GM19238 (cell line): ENCODE data around the gene CCDC69.
"Not testable (repeated sequence)": the region's sequence is repeated elsewhere in the genome, so short reads cannot be mapped to it uniquely, and the experiment has no call there.

Experiments
- DNase-seq: peaks from one replicate; pipeline ENCODE4 v3.0.0; 2011; ENCODE audit warnings: low spot score; ENCODE audit not compliant: insufficient read length

The CCDC69 gene

GRCh38 chr5:151196556-151197290 is 27.2 kb downstream of the CCDC69 start:
- DNase-seq: no peak

GRCh38 chr5:151195622-151196021 is 28.3 kb downstream of the CCDC69 start:
- DNase-seq: no peak

GRCh38 chr5:151192626-151193025 is 31.3 kb downstream of the CCDC69 start:
- DNase-seq: no peak

GRCh38 chr5:151191661-151192060 is 32.2 kb downstream of the CCDC69 start:
- no peak for DNase-seq

DNA sequence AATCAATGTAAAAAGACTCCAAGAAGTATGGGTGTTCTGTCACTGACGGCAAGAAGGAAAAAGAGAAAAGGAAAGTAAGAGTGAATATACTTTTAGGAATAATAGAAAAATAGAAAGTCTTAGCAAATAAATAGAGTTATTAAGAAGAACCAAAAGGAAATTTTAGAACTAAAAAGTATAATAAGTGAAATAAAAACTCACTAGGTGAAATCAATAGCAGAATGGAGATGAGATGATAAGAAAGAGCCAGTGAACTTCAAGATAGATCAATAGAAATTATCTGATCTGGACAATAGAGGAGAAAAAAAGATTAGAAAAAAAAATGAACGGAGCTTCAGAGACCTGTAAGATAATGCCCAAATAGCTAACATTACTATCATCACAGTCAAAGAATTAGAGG is 34.7 kb downstream of the CCDC69 start:
- DNase-seq: no peak

- DNase-seq: no peak
Observed at GRCh38 chr5:151186538-151186937, 37.4 kb downstream of the CCDC69 start.

DNA sequence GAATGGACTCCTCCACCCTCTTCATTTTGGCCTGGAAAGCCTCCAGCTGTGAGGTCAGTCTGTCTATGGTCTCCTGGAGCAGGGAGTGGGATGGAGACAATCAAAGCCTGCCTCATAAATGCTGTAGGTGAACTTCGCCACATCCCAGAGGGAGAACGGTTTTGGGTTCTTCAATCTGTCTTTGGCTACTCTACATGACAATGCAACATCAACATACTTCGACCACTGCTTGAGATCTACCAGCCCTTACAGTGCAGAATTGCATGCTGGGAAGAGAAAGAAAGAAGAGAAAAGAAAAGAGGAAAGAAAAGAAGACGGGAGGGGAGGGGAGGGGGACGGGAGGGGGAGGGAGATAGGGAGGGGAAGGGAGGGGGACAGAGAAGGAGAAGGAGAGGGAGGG is 37.8 kb downstream of the CCDC69 start:
- DNase-seq: no peak

- DNase-seq: no peak
Observed at GRCh38 chr5:151184316-151185042, 39.4 kb downstream of the CCDC69 start.

DNA sequence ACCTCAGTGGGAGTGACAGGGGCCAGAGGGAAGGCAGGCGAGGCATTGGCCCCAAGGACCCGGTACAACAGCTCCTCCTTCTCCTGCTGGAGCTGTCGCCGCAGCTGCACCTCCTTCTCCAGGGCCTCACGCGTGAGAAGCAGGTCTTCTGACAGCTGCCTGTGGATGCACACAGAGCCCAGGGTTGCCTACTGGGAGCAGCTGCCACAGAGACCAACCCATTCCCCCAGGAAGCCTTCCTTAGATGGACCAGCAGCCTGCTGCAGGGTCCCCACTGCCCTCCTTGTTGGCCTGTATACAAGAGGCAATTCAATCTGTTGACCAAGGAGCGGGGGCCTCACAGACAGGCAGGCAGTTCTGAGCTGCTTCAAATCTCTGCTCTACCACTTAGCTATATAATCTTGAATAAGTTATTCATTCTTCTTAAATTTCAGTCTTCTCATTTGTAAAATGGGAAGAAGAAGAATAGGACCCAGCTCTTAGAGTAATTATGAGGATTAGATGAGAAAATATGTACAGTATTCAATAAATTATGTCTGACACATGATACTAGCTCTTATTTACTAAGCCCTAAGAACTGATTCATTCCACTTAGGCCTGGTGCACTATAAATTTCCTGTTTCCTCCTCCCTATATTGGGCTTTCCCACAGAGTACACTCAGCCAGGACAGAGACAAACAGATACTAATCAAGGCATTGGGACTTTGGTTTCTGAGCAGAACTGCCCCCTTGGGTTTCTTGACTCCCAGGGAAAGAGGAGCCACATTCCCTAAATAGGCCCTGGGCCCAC is 40.2 kb downstream of the CCDC69 start:
- DNase-seq: no peak

DNA sequence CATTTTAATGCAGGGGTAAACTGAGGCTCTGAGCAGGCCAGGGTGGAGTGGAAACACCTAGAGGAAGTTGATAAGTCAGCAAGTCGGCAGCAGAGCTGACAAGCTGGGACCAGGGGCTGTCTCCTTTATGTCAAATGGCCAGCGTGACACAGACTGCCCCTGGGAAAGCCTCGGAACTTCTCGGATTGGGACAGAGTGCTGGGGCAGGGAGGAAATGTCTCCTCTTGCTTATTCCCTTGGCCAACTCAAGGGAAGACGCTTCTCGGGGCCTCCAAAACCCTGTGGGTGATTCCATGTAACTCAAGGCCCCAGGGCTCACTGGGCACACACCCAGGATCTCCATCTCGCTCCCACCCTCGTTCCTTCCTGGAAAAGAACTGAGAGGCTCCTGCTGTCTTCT is 40.9 kb downstream of the CCDC69 start:
- no peak for DNase-seq

DNA sequence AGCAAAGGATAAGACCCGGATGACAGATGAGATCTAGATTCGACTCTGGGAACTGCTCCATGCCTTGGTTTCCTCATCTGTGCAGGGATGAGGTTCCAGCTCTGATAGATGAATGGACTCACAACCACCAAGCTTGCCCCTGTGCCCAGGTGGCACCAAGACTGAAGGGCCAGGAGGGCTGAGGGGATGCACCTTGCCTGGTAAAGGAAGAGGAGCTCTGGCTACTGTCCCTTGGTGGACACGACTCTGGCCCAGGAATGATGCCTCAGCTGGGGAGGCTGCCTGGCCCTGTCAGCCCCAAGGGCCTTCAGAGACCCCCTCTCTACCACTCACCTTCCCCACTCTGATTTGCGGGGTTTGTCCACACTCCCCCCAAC is 41.4 kb downstream of the CCDC69 start:
- no peak for DNase-seq

DNA sequence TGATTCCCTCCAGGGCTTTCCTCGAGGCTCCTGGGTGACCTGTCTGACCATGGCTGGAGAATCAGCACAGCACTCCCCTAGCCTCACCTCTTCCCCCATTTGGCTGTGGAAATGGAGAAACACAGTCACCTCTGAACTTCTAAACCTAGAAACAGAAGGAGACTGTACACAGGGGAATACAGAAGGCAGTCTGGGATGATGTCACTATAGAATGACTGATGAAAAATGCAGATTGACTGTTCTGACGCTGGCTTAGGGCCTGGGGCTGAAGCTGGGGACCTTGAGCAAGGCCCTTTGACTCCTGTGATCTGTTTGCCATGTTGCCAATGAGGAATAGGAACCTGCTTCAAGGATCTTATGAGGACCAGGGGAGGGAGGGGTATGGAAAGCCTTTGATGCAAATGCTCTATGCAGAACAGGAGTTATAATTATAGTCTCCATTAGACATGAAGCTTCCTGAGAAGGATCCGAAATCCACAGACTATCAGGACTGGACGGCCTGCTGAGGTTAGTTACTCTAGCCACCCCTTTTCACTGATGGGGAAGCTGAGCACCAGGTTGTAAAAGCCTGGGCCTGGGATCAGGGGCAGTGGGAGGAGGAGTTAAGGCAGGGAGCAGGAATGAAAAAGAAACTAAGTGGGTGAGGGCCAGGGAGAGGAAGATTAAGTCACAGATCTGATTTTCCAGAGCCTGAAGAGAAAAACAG is 41.9 kb downstream of the CCDC69 start:
- no peak for DNase-seq

DNA sequence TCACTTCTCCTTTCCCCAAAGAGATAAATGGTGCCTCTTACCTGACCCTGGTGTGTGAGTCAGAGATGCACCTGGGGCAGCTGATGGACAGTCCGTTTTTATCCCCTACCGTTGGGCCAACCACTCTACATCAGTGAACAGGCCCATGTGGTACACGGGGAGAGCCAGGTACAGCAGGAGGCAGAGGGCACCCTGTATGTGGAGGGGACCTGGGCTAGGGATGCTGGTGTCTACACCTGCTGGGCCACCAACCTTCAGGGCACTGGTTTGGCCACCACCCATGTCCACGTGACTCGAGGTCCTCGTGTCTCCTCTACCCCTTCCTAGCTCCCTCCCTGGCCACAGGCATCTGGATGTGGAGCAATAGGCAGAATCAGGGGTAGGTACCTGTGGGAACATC is 43.6 kb downstream of the CCDC69 start:
- DNase-seq: no peak

DNA sequence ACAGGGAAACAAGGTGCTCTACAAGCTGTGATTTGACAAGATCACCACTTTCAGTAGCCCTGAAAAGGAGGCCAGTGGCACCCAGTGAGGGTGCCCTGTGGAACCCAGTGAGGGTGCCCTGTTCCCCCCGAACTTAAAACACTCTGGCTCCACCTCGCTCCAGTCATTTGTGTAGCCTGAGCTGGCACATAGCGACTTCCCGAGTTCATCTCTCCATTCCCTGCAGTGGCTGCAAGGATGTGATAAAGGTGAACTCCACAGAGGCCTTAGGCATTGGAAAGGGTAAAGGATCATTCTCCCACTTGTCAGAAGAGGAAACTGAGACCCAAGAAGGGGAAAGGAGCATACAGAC is 44.4 kb downstream of the CCDC69 start:
- no peak for DNase-seq

DNA sequence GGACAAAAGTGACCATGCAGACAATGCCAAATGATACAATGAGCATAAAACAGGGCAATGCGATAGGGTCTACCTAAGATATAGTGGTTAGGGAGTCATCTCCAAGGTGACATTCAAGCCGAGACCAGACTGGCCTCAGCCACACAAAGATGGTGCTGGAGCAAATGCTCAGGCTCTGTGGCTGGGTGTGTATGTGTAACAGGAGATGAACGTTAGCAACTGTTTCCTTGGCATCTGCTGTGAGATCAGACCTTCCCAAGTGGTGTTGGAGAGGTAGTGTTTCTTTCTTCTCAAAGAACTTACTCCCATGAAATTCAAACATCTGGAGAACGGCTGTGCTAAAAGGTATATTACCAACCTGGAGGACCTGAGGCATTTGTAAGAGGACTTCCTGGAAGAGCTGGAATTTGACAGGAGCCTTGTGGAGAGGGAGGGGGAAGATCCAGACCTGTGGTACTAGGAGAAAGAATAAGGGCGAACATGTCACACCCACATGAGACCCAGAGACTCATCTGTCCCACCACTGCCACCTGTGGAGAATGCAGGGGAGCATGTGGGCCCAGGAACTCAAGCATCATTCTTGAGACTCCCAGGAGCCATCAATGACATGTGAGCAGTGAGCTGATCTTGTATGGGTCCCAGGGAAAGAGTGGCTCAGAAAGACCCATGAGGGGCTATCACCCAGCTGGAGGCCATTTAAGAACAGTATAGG is 45.0 kb downstream of the CCDC69 start:
- no peak for DNase-seq

GRCh38 chr5:151178372-151178771 is 45.5 kb downstream of the CCDC69 start:
- no peak for DNase-seq

DNA sequence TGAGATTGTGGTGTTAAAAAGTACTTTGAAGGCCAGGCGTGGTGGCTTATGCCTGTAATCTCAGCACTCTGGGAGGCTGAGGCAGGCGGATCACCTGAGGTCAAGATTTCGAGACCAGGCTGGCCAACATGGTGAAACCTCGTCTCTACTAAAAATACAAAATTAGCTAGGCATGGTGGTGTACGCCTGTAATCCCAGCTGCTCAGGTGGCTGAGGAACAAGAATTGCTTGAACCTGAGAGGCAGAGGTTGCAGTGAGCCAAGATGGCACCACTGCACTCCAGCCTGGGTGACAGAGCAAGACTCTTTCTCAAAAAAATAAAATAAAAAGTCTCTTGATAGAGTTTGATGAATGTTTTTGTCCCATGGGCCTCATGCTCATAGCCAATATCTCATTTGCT is 47.6 kb downstream of the CCDC69 start:
- DNase-seq: not testable (repeated sequence)

GRCh38 chr5:151174612-151175101 is 49.2 kb downstream of the CCDC69 start:
- DNase-seq: no peak

DNA sequence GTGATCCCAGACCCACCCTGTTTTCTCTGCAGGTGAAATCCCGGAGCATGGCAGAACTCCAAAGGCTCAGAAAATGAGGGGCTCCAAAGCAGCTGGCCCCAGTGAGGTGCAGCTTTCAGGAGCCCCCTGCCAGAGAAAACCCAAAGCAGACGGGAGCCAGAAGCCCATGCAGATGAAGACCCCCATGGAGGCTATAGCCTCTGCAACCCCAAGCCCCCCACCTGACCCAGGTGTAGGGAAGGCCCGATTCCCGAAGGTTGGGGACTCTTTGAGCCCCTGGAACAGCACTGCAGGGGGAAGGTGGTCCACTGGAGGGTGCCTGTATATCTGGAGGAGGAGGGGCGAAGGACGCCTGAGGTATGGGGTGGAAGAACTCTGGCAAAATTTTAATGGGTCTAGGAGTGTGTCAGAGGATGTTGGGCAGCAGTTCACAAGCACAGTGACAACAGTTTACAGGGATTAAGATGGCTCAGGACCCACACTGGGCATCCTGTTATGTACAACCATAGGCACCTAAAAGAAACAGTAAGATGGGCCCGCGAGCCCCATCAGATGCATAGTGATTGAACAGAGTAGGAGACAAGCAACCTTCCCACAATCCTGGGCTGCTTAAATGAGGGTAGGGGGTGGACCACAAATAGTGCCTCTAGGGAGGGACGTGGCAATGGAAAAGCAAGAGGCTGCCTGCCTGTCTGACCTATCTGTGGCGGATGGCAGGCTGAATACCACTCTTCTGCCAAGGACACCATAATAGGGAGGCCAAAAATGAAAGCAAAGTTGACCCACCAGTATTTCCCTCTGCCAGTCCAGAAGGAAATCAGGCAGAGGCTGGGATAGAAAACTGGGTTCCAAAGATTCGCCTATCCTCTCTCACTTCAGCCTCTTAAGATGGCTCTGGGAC is 49.9 kb downstream of the CCDC69 start:
- no peak for DNase-seq

DNA sequence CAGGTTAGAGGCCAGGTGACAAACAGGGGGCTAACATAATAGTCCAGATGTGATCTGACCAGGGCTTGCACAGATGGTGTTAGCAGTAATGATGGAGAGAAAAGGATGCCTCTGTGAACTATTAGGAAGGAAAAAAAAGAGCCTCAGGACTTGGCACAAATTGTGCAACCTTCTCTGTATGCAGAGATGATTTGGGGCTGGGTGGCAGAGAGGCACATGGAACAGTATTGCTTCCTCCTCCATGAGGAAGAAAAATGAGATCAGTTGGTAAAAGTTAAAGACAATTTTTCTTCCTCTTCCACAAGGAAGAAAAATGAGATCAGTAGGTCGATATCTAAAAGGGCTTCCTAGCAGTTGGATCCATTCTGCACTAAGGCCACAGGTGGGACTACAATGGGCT is 52.4 kb downstream of the CCDC69 start:
- DNase-seq: no peak
